ENCODE data around the gene SEMA5B. TPM values are rescaled to one million over a fixed set of nuclear protein-coding genes. Genes with fewer than 3 reads are reported as not detected.
A peak's percentile ranks its signal among the peaks of the same experiment; 100 is the strongest.

Gene SEMA5B
- total and polyA plus RNA-seq, 9 of the 15 experiments (the other 6 are each of a cell fraction or from before 2014, with no cell fraction given): not detected

DNA sequence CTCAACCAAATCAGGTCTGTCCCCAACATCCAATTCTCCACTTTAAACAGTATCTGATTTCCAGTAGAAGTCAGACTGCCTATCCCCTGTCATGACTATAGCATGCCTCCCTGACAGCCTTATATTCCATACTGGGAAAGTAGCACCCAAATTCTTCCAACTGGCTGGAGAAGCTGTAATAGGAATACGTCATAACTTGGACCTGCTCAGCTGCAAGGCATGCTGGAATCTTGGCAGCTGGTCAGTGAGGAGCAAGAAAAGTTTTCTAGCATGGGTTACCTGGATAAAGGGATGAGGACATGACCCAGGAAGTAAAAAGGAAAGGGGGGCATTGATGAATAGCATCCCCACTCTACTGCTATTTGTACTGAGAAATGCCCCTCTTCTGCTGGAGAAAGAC, 8.9 kb downstream of the SEMA5B start (continued):
- TF ChIP-seq, protein P1, sequence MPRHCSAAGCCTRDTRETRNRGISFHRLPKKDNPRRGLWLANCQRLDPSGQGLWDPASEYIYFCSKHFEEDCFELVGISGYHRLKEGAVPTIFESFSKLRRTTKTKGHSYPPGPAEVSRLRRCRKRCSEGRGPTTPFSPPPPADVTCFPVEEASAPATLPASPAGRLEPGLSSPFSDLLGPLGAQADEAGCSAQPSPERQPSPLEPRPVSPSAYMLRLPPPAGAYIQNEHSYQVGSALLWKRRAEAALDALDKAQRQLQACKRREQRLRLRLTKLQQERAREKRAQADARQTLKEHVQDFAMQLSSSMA (CRISPR knock-in tag; IDR thresholded peaks at IDR 0.05): no peak
- TF ChIP-seq, protein P2, sequence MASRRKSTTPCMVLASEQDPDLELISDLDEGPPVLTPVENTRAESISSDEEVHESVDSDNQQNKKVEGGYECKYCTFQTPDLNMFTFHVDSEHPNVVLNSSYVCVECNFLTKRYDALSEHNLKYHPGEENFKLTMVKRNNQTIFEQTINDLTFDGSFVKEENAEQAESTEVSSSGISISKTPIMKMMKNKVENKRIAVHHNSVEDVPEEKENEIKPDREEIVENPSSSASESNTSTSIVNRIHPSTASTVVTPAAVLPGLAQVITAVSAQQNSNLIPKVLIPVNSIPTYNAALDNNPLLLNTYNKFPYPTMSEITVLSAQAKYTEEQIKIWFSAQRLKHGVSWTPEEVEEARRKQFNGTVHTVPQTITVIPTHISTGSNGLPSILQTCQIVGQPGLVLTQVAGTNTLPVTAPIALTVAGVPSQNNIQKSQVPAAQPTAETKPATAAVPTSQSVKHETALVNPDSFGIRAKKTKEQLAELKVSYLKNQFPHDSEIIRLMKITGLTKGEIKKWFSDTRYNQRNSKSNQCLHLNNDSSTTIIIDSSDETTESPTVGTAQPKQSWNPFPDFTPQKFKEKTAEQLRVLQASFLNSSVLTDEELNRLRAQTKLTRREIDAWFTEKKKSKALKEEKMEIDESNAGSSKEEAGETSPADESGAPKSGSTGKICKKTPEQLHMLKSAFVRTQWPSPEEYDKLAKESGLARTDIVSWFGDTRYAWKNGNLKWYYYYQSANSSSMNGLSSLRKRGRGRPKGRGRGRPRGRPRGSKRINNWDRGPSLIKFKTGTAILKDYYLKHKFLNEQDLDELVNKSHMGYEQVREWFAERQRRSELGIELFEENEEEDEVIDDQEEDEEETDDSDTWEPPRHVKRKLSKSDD (conservative IDR thresholded peaks at IDR 0.05; ENCODE audit: low read length): no peak

DNA sequence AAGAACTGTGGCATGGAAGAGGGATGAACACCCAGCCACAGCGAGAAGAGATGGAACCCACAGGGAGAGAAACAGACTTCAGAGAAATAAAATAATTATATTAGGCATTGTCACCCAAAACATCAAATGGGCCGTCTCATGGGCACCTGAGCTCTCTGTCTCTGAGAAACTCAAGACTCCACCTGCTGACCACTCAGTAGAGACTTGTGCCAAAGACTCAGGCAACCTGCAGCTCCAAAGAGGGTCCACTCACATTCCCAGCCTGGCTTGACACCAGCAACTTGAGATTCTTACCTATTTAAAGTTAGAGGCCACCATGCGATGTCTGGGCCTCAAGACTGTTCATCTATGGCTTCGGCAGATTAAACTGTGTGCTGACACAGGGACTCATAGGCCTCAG, 12.0 kb downstream of the SEMA5B start:
- POLR2A ChIA-PET: interaction anchor here (1.1 kb wide), 1 partner anchor 7 kb away, joined by 3 read pairs; no protein-coding TSS in a partner anchor
- ATAC-seq (no peak), DNase-seq (ENCODE audit: extremely low read depth in 1 of 4, low spot score in 3 of 4) (no peak), FAIRE-seq (no peak)
- Histone ChIP-seq H2AFZ (ENCODE audit: low read depth, low read length) (no peak overlapping the region), H3K27ac (ENCODE audit: extremely low read depth, low read depth, low read length) (no peak overlapping the region), H3K4me2 (ENCODE audit: insufficient read depth, low read length) (no peak overlapping the region), H3K9ac (ENCODE audit: insufficient read depth in 1 of 2, low read depth in 2 of 2, low read length in 2 of 2) (no peak overlapping the region), H3K27me3 (ENCODE audit: control insufficient read depth in 2 of 2, insufficient read depth in 2 of 2, low read length in 2 of 2) (peaks cover 12 to 50% of the 10 kb centered on the region in 2 experiments; a peak in 4 of 5 replicates), H4K20me1 (replicated peaks; ENCODE audit: control insufficient read depth, insufficient read depth, low read length) (no peaks in the 10 kb centered on the region), H3K9me1 (ENCODE audit: control insufficient read depth, insufficient read depth, low read length) (no peaks in the 10 kb centered on the region), H3K9me3 (replicated peaks; ENCODE audit: control insufficient read depth, insufficient read depth, low read depth, low read length) (no peaks in the 10 kb centered on the region), H3K4me1 (replicated peaks in 1 of 2; ENCODE audit: control insufficient read depth in 2 of 2, insufficient read depth in 2 of 2, low read length in 2 of 2) (no peaks in the 10 kb centered on the region), H3K4me3 (no peak overlapping the region), H3K36me3 (ENCODE audit: control insufficient read depth, insufficient read depth, low read length) (no peaks in the 10 kb centered on the region), H3K79me2 (ENCODE audit: control insufficient read depth, insufficient read depth, low read length) (no peaks in the 10 kb centered on the region)
- intact Hi-C loops (cut with micrococcal nuclease) (no loop called here), in situ Hi-C loops (cut with MboI) (no loop called here)
- TF ChIP-seq, protein P3, sequence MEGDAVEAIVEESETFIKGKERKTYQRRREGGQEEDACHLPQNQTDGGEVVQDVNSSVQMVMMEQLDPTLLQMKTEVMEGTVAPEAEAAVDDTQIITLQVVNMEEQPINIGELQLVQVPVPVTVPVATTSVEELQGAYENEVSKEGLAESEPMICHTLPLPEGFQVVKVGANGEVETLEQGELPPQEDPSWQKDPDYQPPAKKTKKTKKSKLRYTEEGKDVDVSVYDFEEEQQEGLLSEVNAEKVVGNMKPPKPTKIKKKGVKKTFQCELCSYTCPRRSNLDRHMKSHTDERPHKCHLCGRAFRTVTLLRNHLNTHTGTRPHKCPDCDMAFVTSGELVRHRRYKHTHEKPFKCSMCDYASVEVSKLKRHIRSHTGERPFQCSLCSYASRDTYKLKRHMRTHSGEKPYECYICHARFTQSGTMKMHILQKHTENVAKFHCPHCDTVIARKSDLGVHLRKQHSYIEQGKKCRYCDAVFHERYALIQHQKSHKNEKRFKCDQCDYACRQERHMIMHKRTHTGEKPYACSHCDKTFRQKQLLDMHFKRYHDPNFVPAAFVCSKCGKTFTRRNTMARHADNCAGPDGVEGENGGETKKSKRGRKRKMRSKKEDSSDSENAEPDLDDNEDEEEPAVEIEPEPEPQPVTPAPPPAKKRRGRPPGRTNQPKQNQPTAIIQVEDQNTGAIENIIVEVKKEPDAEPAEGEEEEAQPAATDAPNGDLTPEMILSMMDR (IDR thresholded peaks at IDR 0.05 in 2 of 3, conservative IDR thresholded peaks at IDR 0.05 in 1 of 3; ENCODE audit: insufficient read depth in 2 of 3, low read depth in 1 of 3, low read length in 3 of 3): peak in 2 of 3 experiments; percentile 21 to 25; a peak in 1 of 6 replicates
- no peak for TF ChIP-seq BCOR (IDR thresholded peaks at IDR 0.05)
- TF ChIP-seq ZNF79 (CRISPR knock-in tag; IDR thresholded peaks at IDR 0.05; ENCODE audit: low read depth): no peak
- no TSS peak for BruUV-seq (replicated peaks)
- WGBS (ENCODE audit: insufficient coverage, low coverage, missing lambda C conversion rate): 6% methylated on average over 4 of the region's 4 CpGs
- CTCF ChIA-PET (ENCODE audit: low intra/inter-chr PET ratio): no interaction called here

Data from K562 (cell line).